Tibial nerve (tissue), 4 donors: ENCODE results near the gene PRDX5.
A peak's percentile ranks its signal among the peaks of the same experiment; 100 is the strongest.

ENCODE experiments used
- EP300 ChIP-seq, 2 donors: sonication (generic); formaldehyde crosslinking; IDR thresholded peaks; one replicate each; pipeline ENCODE4 v1.6.1; 2017; ENCODE audit warnings: antibody characterized with exemption in 2 of 2, mild to moderate bottlenecking in 1 of 2
- POLR2A ChIP-seq, 2 donors: fragments of 450-650 bp; IDR thresholded peaks; one replicate each; pipeline ENCODE4 v1.6.1; 2017; ENCODE audit warnings: antibody characterized with exemption in 2 of 2, mild to moderate bottlenecking in 2 of 2, moderate library complexity in 2 of 2
- TF ChIP-seq, protein P1 (sequence below), 5 experiments: fragments of 200-600 bp in 3 of 5; fragments of 450-650 bp in 2 of 5; sonication (generic) in 3 of 5; IDR thresholded peaks; one replicate each; pipeline ENCODE4 v1.5.1; 2016 to 2019; ENCODE audit warnings: antibody characterized with exemption in 5 of 5, mild to moderate bottlenecking in 3 of 5, moderate library complexity in 2 of 5

DNA sequence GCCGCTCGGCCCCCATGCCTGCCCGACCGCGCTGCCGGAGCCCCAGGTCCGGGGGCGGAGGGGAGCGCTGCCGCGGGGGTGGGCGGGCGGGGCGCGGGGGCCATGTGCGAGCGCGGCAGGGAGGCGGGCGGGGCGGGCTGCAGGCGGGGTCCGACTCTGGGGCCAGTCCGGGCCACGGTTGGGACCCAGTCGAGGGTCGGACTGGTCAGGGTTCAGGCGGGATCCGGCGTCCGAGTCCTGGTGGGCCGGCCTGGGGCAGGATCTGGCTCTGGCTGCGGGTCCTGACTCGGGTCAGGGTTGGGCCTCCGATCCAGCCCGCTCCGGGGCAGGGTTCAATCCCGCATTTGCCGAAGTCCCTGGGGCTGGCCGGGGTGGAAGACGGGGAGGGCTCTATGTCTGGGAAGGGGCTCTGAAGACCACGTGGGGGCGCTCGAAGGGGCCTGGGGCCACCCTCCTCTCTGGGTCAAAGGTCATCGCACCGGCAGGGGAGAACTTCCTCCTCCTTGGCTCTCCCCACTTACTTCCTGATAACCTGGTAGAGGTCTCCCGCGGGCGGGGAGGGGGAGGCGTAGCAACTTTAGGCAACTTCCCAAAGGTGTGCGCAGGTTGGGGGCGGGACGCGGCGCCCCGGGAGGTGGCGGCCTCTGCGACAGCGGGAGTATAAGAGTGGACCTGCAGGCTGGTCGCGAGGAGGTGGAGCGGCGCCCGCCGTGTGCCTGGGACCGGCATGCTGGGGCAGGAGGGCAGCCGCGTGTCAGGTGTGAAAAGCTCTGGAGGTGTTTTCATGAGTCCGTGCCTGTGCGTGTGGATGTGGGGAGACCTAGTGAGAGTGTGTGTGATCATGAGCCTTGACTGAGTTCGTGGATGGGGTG is 12.0 kb upstream of the PRDX5 start:
- TF ChIP-seq, protein P1, sequence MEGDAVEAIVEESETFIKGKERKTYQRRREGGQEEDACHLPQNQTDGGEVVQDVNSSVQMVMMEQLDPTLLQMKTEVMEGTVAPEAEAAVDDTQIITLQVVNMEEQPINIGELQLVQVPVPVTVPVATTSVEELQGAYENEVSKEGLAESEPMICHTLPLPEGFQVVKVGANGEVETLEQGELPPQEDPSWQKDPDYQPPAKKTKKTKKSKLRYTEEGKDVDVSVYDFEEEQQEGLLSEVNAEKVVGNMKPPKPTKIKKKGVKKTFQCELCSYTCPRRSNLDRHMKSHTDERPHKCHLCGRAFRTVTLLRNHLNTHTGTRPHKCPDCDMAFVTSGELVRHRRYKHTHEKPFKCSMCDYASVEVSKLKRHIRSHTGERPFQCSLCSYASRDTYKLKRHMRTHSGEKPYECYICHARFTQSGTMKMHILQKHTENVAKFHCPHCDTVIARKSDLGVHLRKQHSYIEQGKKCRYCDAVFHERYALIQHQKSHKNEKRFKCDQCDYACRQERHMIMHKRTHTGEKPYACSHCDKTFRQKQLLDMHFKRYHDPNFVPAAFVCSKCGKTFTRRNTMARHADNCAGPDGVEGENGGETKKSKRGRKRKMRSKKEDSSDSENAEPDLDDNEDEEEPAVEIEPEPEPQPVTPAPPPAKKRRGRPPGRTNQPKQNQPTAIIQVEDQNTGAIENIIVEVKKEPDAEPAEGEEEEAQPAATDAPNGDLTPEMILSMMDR (IDR thresholded peaks at IDR 0.05), result peak in 2 of 5 experiments; percentile 14 to 16
- TF ChIP-seq POLR2A (IDR thresholded peaks at IDR 0.05) (no peak), EP300 (IDR thresholded peaks at IDR 0.05) (no peak)
